Heart right ventricle (tissue), 16 donors: Measurements from ENCODE around the gene SH3RF1. TPM values are rescaled to one million over a fixed set of nuclear protein-coding genes. Genes with fewer than 3 reads are reported as not detected.

Experiments
- ATAC-seq, 8 donors: fragments of 200-7000 bp; cut with Tn5 transposase; one replicate each; pipeline ENCODE4 v1.9.1; 2020; ENCODE audit warnings: mild to moderate bottlenecking in 8 of 8, moderate library complexity in 8 of 8, moderate number of reproducible peaks in 1 of 8
- DNase-seq, 2 donors: peaks; one replicate each; pipeline ENCODE4 v3.0.0-alpha.2; 2020
- H3K27ac ChIP-seq, 10 donors: fragments of 200-600 bp; sonication (generic) in 2 of 10; one replicate each; pipeline versions ENCODE4 v1.5.0 to v1.8.0; 2020 to 2022; ENCODE audit warnings: mild to moderate bottlenecking in 3 of 10
- H3K27me3 ChIP-seq, 7 donors: fragments of 200-600 bp; one replicate each; pipeline ENCODE4 v1.8.0; 2021 to 2022; ENCODE audit warnings: mild to moderate bottlenecking in 2 of 7
- H3K36me3 ChIP-seq, 9 donors: fragments of 200-600 bp; sonication (generic) in 1 of 9; one replicate each; pipeline versions ENCODE4 v1.5.0 to v1.8.0; 2020 to 2022; ENCODE audit warnings: mild to moderate bottlenecking in 2 of 9
- H3K4me1 ChIP-seq, 9 donors: fragments of 200-600 bp; sonication (generic) in 1 of 9; one replicate each; pipeline versions ENCODE4 v1.5.0 to v1.8.0; 2020 to 2022; ENCODE audit warnings: mild to moderate bottlenecking in 4 of 9
- H3K4me3 ChIP-seq, 10 donors: fragments of 200-600 bp; sonication (generic) in 2 of 10; one replicate each; pipeline versions ENCODE4 v1.5.0 to v1.8.0; 2020 to 2022; ENCODE audit warnings: mild to moderate bottlenecking in 7 of 10, moderate library complexity in 2 of 10
- H3K9me3 ChIP-seq, 11 donors: fragments of 200-600 bp in 10 of 11; sonication (generic) in 2 of 11; one replicate each; pipeline versions ENCODE4 v1.5.0 to v1.8.0; 2013 to 2022; ENCODE audit warnings: mild to moderate bottlenecking in 2 of 11, control low read depth in 1 of 11, moderate library complexity in 1 of 11
- CTCF ChIP-seq, 9 donors: fragments of 200-600 bp; sonication (generic) in 2 of 9; IDR thresholded peaks; one replicate each; pipeline versions ENCODE4 v1.5.0 to v1.8.0; 2021 to 2022; ENCODE audit warnings: antibody characterized with exemption in 9 of 9, mild to moderate bottlenecking in 5 of 9, moderate library complexity in 1 of 9
- WGBS, 2 donors: extraction: QIAGEN DNeasy Blood & Tissue Kit; methylation state at CpG; one replicate each; pipeline ENCODE4 v1.1.7; 2013; ENCODE audit warnings: inconsistent platforms in 1 of 2; 5-methylcytosine and 5-hydroxymethylcytosine counted together
- intact Hi-C, 10 donors: fragments of 100-400 bp; cut with DNase I; formaldehyde crosslinking; loops; one replicate each; pipeline versions ENCODE4 v1.11.1 to v1.14.2; 2022
- polyA plus RNA-seq, 2 donors: library from polyadenylated mRNA; stranded (reverse); fragments of 200-250 nt; gene quantifications; one replicate each; pipeline ENCODE4 v1.2.3, GENCODE V29; 2013
- total RNA-seq, 10 donors: library from RNA; stranded (reverse); fragmentation: NEBNext Ultra II Directional in 3 of 10; extraction: Animal tissue kit (Norgen Biotek cat#: 25700) in 3 of 10; gene quantifications; one replicate each; pipeline versions ENCODE4 v1.2.1 to v1.2.4, GENCODE V29; 2021 to 2023
- donor health status: Arrhythmogenic right ventricular cardiomyopathy.
- donor health status: ischemic (EF 13 %, LVEDD 7.1; RV severe dilation, severe dysfunction).
- donor health status: healthy with polysubstance abuse.
- donor health status: DM: no; HTN: yes; CAD: no.
- donor health status: DM: no; HTN: no; CAD: no.
- donor health status: ischemic (EF 25% LVEDD 6.9; RV normal size, moderate dysfunction).
- donor health status: ischemic (EF 25% LVEDD 5.7; RV mildly dilated, moderate dysfunction).
- donor health status: healthy.
- donor health status: DM: yes; HTN: yes; CAD: no.
- donor health status: Ischemic cardiomyopathy.
- donor health status: ischemic (EF 35%, LVEDD 5.7; RV mildly dilated, moderate dysfunction).
- donor health status: nonischemic (EF 11% LVEDD 7.7; RV severe dilation, severe dysfunction).
- donor health status: DM: yes; HTN: yes; CAD: no.
- donor health status: PGD.
- donor health status: ischemic (EF 29% LVEDD 5.4; RV normal size, mild dysfunction).
- donor health status: nonischemic (EF 23%, LVEDD 6.1; RV moderate dilation, normal function).

The SH3RF1 gene
- total and polyA plus RNA-seq, 12 donors: 2.6 to 11.7 (median 8.9) TPM

- Histone ChIP-seq H3K36me3 (peaks cover 0 to 39% (median 5%) of the 10 kb centered on the region in 9 donors), H3K4me3 (no peak overlapping the region), H3K9me3 (no peaks in the 10 kb centered on the region), H3K4me1 (peaks cover 5 to 50% (median 24%) of the 10 kb centered on the region in 9 donors), H3K27ac (peak overlapping the region in 4 of 10 donors; percentile 28 to 60 (median 32)), H3K27me3 (no peaks in the 10 kb centered on the region)
- intact Hi-C loops: loop anchor here in 4 of 10 donors (5.0 to 10.0 kb wide), 4 partner anchors 113 to 177 kb away; partner anchors contain the start of gene SH3RF1 (in 1 of the 4)
- no peak for ATAC-seq
- 58 to 67% methylated on average over 2 of the region's 2 CpGs for WGBS, 2 donors
- no peak for DNase-seq
- TF ChIP-seq CTCF (IDR thresholded peaks at IDR 0.05): no peak
Measured at GRCh38 chr4:169137558-169137920, 133.2 kb downstream of the SH3RF1 start.

- ATAC-seq (peak in 2 of 8 donors; percentile 27 to 38), DNase-seq (no peak)
- H3K36me3 ChIP-seq: peaks cover 0 to 45% (median 5%) of the 10 kb centered on the region in 9 donors
- H3K4me1 ChIP-seq: peaks cover 5 to 50% (median 24%) of the 10 kb centered on the region in 9 donors
- no peaks in the 10 kb centered on the region for H3K9me3 ChIP-seq
- intact Hi-C loops: loop anchor here in 4 of 10 donors (5.0 to 10.0 kb wide), 4 partner anchors 112 to 178 kb away; partner anchors contain the start of gene SH3RF1 (in 1 of the 4)
- H3K4me3 ChIP-seq: no peak overlapping the region
- H3K27ac ChIP-seq: peak overlapping the region in 3 of 10 donors; percentile 4 to 28 (median 28)
- no peak for TF ChIP-seq CTCF (IDR thresholded peaks at IDR 0.05)
- 73 to 83% methylated on average over 3 of the region's 3 CpGs for WGBS, 2 donors
- no peaks in the 10 kb centered on the region for H3K27me3 ChIP-seq
Measured at GRCh38 chr4:169136796-169137557, 133.8 kb downstream of the SH3RF1 start.

- 86 to 88% methylated on average over 7 of the region's 7 CpGs for WGBS, 2 donors
- Histone ChIP-seq H3K4me3 (no peak overlapping the region), H3K27ac (peak overlapping the region in 3 of 10 donors; percentile 2 to 28 (median 22)), H3K27me3 (no peaks in the 10 kb centered on the region), H3K36me3 (peaks cover 0 to 47% (median 5%) of the 10 kb centered on the region in 9 donors), H3K4me1 (peaks cover 5 to 50% (median 24%) of the 10 kb centered on the region in 9 donors), H3K9me3 (no peaks in the 10 kb centered on the region)
- ATAC-seq (peak in 2 of 8 donors; percentile 18 to 23), DNase-seq (no peak)
- no peak for TF ChIP-seq CTCF (IDR thresholded peaks at IDR 0.05)
- intact Hi-C loops: loop anchor here in 4 of 10 donors (5.0 to 10.0 kb wide), 4 partner anchors 112 to 178 kb away; partner anchors contain the start of gene SH3RF1 (in 1 of the 4)
Measured at GRCh38 chr4:169136330-169136729, 134.4 kb downstream of the SH3RF1 start.

GRCh38 chr4:169135776-169136175, 135.0 kb downstream of the SH3RF1 start:
- Histone ChIP-seq H3K4me1 (peaks cover 5 to 50% (median 24%) of the 10 kb centered on the region in 9 donors), H3K9me3 (no peaks in the 10 kb centered on the region), H3K27ac (peak overlapping the region in 2 of 10 donors; percentile 2), H3K27me3 (no peaks in the 10 kb centered on the region), H3K4me3 (no peak overlapping the region), H3K36me3 (peaks cover 0 to 48% (median 5%) of the 10 kb centered on the region in 9 donors)
- no peak for TF ChIP-seq CTCF (IDR thresholded peaks at IDR 0.05)
- DNase-seq (no peak), ATAC-seq (no peak)
- intact Hi-C loops: loop anchor here in 4 of 10 donors (5.0 to 10.0 kb wide), 4 partner anchors 111 to 179 kb away; partner anchors contain the start of gene SH3RF1 (in 1 of the 4)
- 67 to 75% methylated on average over 2 of the region's 2 CpGs for WGBS, 2 donors
